Endodermal cell (in vitro differentiated cells): ENCODE measurements around the gene LYZL4. TPM values are rescaled to one million over a fixed set of nuclear protein-coding genes. Genes with fewer than 3 reads are reported as not detected.

ENCODE experiments used
- DNase-seq: peaks from one replicate; pipeline ENCODE4 v3.0.0-alpha.2; 2017
- H3K27ac ChIP-seq: 2 replicates; pipeline ENCODE4 v1.5.1; 2013; ENCODE audit warnings: mild to moderate bottlenecking, low read depth, low read length, moderate library complexity
- H3K27me3 ChIP-seq: 2 replicates; pipeline ENCODE4 v1.6.1; 2013; ENCODE audit warnings: mild to moderate bottlenecking, low read length, moderate library complexity; ENCODE audit not compliant: insufficient read depth, control insufficient read depth, poor library complexity, severe bottlenecking
- H3K36me3 ChIP-seq: 2 replicates; pipeline ENCODE4 v1.7.0; 2013; ENCODE audit warnings: mild to moderate bottlenecking, low read length, moderate library complexity; ENCODE audit not compliant: control insufficient read depth, insufficient read depth
- H3K4me1 ChIP-seq: one replicate; pipeline ENCODE4 v1.7.0; 2013; ENCODE audit warnings: low read length; ENCODE audit not compliant: control insufficient read depth, insufficient read depth
- H3K4me3 ChIP-seq: 2 replicates; pipeline ENCODE4 v1.5.1; 2013; ENCODE audit warnings: mild to moderate bottlenecking, low read length, moderate library complexity
- H3K9ac ChIP-seq: 2 replicates; pipeline ENCODE4 v1.6.1; 2013; ENCODE audit warnings: mild to moderate bottlenecking, low read length, moderate library complexity; ENCODE audit not compliant: poor library complexity, severe bottlenecking; ENCODE audit errors: extremely low read depth
- H3K9me3 ChIP-seq: 2 replicates; pipeline ENCODE4 v1.6.1; 2013; ENCODE audit warnings: mild to moderate bottlenecking, low read length, moderate library complexity; ENCODE audit not compliant: control insufficient read depth
- H3K27ac Mint-ChIP-seq: 2 replicates; pipeline ENCODE4 v1.8.0; 2020; ENCODE audit warnings: mixed read lengths
- H3K27me3 Mint-ChIP-seq: 2 replicates; pipeline ENCODE4 v1.8.0; 2021; ENCODE audit warnings: mild to moderate bottlenecking, mixed read lengths; ENCODE audit not compliant: insufficient read depth
- H3K36me3 Mint-ChIP-seq: 2 replicates; pipeline ENCODE4 v1.8.0; 2020; ENCODE audit warnings: low read depth, mixed read lengths
- H3K4me1 Mint-ChIP-seq: 2 replicates; pipeline ENCODE4 v1.8.0; 2020; ENCODE audit warnings: mixed read lengths
- H3K4me3 Mint-ChIP-seq: 2 replicates; pipeline ENCODE4 v1.8.0; 2020; ENCODE audit warnings: mild to moderate bottlenecking, moderate library complexity, mixed read lengths
- H3K9me3 Mint-ChIP-seq: 2 replicates; pipeline ENCODE4 v1.8.0; 2020; ENCODE audit warnings: mild to moderate bottlenecking, mixed read lengths
- CTCF ChIP-seq: fragments of 200-600 bp; sonication (generic); conservative IDR thresholded peaks from 2 replicates; pipeline ENCODE4 v1.5.0; 2021; ENCODE audit warnings: antibody characterized with exemption, mild to moderate bottlenecking
- WGBS, 2 experiments: methylation state at CpG; one replicate each; pipeline versions ENCODE4 v1.1.5 to v1.1.7; 2013; ENCODE audit warnings: missing lambda C conversion rate in 2 of 2, mixed read lengths in 1 of 2; ENCODE audit not compliant: insufficient coverage in 1 of 2, insufficient read length in 1 of 2; 5-methylcytosine and 5-hydroxymethylcytosine counted together
- total RNA-seq, 2 donors: library from RNA; stranded (reverse); fragmentation: NEBNext Ultra II Directional in 1 of 2; extraction: Animal tissue kit (Norgen Biotek cat#: 25700) in 1 of 2; gene quantifications; 2 replicates in 1 of 2; 3 replicates in 1 of 2; pipeline ENCODE4 v1.2.1, GENCODE V29; 2021

Gene LYZL4
- total RNA-seq, 2 donors from 2014 or later = not detected

DNA sequence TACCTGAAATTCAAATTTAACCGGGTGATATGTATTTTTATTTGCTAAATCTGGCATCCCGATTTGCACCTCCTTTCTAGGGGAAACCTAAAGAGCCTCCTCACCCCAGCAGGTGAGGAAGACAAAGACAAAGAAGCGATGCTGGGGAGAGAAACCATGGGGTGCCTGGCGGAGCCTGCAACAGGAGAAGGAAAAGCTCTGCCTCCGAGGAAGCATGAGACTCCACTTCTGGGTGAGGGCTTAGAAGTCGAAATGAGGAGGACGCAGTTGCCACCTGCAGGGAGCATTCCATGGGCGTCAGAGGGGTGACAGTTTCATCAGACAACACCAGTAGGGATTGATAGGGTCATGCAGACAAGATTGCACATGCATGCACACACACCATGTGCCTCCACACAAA lies 30.5 kb upstream of the LYZL4 start:
- peaks cover 4% of the 10 kb centered on the region for H3K4me1 ChIP-seq
- H3K27me3 Mint-ChIP-seq = peaks cover 2% of the 10 kb centered on the region
- no peak for TF ChIP-seq CTCF
- H3K27me3 ChIP-seq = no peaks in the 10 kb centered on the region
- H3K9ac ChIP-seq = no peak overlapping the region
- no peaks in the 10 kb centered on the region for H3K36me3 Mint-ChIP-seq
- no peak overlapping the region for H3K4me3 ChIP-seq
- DNase-seq = peak; percentile 77
- peaks cover 34% of the 10 kb centered on the region for H3K4me1 Mint-ChIP-seq
- H3K36me3 ChIP-seq = no peaks in the 10 kb centered on the region
- H3K4me3 Mint-ChIP-seq = no peak overlapping the region
- no peak overlapping the region for H3K27ac ChIP-seq
- no peaks in the 10 kb centered on the region for H3K9me3 Mint-ChIP-seq
- H3K27ac Mint-ChIP-seq = peak overlapping the region; percentile 49
- 42 to 46% methylated on average over 5 to 8 of the region's 8 CpGs for WGBS, 2 experiments
- no peaks in the 10 kb centered on the region for H3K9me3 ChIP-seq

DNA sequence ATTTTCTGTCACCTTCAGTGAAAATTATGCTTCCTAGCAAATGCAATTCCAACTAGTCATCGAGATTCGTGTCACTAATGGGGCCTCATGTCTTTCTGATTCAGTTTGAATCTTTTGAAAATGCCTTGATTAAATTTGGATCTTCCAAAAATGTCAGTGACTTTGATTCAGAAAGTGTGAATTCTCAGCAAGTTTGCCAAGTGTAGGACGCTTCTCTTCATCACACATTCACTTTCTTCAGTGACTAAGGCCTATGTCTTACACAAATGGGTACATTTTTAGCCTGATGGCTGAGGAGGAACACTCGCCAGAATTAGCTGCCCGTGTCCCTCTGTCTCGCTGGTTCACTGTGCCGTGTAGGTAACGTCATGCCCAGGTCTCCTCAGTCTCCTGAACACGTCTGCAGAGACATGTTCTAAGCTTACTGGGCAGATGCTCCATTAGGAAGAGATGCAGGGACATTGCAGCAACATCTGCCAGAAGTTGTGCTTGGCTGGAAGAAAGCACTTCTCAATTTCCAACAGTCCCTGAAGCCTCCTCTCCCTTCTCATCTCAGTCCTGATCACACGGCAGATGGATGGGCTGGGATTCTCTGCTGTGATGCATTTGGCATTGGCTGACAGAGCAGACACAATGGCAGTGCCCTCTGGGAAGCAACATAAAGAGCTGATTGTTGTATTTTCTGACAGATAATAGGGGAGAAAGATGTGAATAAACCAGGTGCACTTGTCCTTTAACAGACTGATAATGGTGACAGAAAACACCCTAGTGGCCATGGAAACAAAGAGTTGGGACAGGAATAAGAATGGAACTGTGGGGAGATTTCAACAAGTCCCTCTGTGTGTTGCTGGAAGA lies 29.1 kb upstream of the LYZL4 start:
- Mint-ChIP-seq H3K36me3 (no peaks in the 10 kb centered on the region), H3K4me3 (no peak overlapping the region), H3K27ac (no peak overlapping the region), H3K9me3 (no peaks in the 10 kb centered on the region), H3K27me3 (peaks cover 2% of the 10 kb centered on the region), H3K4me1 (peaks cover 26% of the 10 kb centered on the region)
- Histone ChIP-seq H3K9me3 (no peaks in the 10 kb centered on the region), H3K36me3 (no peaks in the 10 kb centered on the region), H3K4me3 (no peak overlapping the region), H3K4me1 (peaks cover 2% of the 10 kb centered on the region), H3K27me3 (no peaks in the 10 kb centered on the region), H3K27ac (peak overlapping the region; percentile 58), H3K9ac (no peak overlapping the region)
- 89 to 98% methylated on average over 9 to 10 of the region's 10 CpGs for WGBS, 2 experiments
- peak; percentile 25 for TF ChIP-seq CTCF
- no peak for DNase-seq

GRCh38 chr3:42438758-42439157 lies 28.3 kb upstream of the LYZL4 start:
- TF ChIP-seq CTCF = no peak
- no peak for DNase-seq
- Mint-ChIP-seq H3K4me1 (peaks cover 21% of the 10 kb centered on the region), H3K27me3 (peaks cover 2% of the 10 kb centered on the region), H3K4me3 (no peak overlapping the region), H3K36me3 (no peaks in the 10 kb centered on the region), H3K9me3 (no peaks in the 10 kb centered on the region), H3K27ac (no peak overlapping the region)
- Histone ChIP-seq H3K27ac (no peak overlapping the region), H3K36me3 (no peaks in the 10 kb centered on the region), H3K9ac (no peak overlapping the region), H3K9me3 (no peaks in the 10 kb centered on the region), H3K4me1 (peaks cover 2% of the 10 kb centered on the region), H3K27me3 (no peaks in the 10 kb centered on the region), H3K4me3 (no peak overlapping the region)
- WGBS, 2 experiments = 94 to 100% methylated on average over 1 to 2 of the region's 2 CpGs
